ENCODE results near the gene ZNF804B.

ZNF804B gene

GRCh38 chr7:89264126-89264525 lies 504.6 kb downstream of the ZNF804B start:
- H3K4me3 ChIP-seq (ENCODE audit: low read depth, low read length), result no peak overlapping the region
- DNase-seq (ENCODE audit: low read depth), result no peak
- no peak for TF ChIP-seq MAX (IDR thresholded peaks at IDR 0.05; ENCODE audit: low read depth, low read length)
- TF ChIP-seq POLR2A (IDR thresholded peaks at IDR 0.05; ENCODE audit: extremely low read depth, insufficient read length), result no peak
- no peak for TF ChIP-seq MYC (IDR thresholded peaks at IDR 0.05; ENCODE audit: low read depth, low read length)
- TF ChIP-seq CTCF (IDR thresholded peaks at IDR 0.05; ENCODE audit: low read depth, low read length), result no peak

- TF ChIP-seq CTCF (IDR thresholded peaks at IDR 0.05; ENCODE audit: low read depth, low read length), result no peak
- TF ChIP-seq MYC (IDR thresholded peaks at IDR 0.05; ENCODE audit: low read depth, low read length), result no peak
- no peak for TF ChIP-seq POLR2A (IDR thresholded peaks at IDR 0.05; ENCODE audit: extremely low read depth, insufficient read length)
- no peak for TF ChIP-seq MAX (IDR thresholded peaks at IDR 0.05; ENCODE audit: low read depth, low read length)
- no peak for DNase-seq (ENCODE audit: low read depth)
- H3K4me3 ChIP-seq (ENCODE audit: low read depth, low read length), result no peak overlapping the region
Observed at GRCh38 chr7:89265631-89266030, 506.1 kb downstream of the ZNF804B start.

GRCh38 chr7:89283302-89283701 lies 523.8 kb downstream of the ZNF804B start:
- no peak for DNase-seq (ENCODE audit: low read depth)
- TF ChIP-seq MYC (IDR thresholded peaks at IDR 0.05; ENCODE audit: low read depth, low read length) (no peak), CTCF (IDR thresholded peaks at IDR 0.05; ENCODE audit: low read depth, low read length) (no peak), POLR2A (IDR thresholded peaks at IDR 0.05; ENCODE audit: extremely low read depth, insufficient read length) (no peak)
- H3K4me3 ChIP-seq (ENCODE audit: low read depth, low read length), result no peak overlapping the region

- no peak for DNase-seq (ENCODE audit: low read depth)
- no peak overlapping the region for H3K4me3 ChIP-seq (ENCODE audit: low read depth, low read length)
- TF ChIP-seq CTCF (IDR thresholded peaks at IDR 0.05; ENCODE audit: low read depth, low read length) (no peak), POLR2A (IDR thresholded peaks at IDR 0.05; ENCODE audit: extremely low read depth, insufficient read length) (no peak), MAX (IDR thresholded peaks at IDR 0.05; ENCODE audit: low read depth, low read length) (no peak), MYC (IDR thresholded peaks at IDR 0.05; ENCODE audit: low read depth, low read length) (no peak)
Observed at GRCh38 chr7:89308535-89308934, 549.0 kb downstream of the ZNF804B start.

GRCh38 chr7:89311886-89312285 lies 552.4 kb downstream of the ZNF804B start:
- no peak for DNase-seq (ENCODE audit: low read depth)
- TF ChIP-seq MYC (IDR thresholded peaks at IDR 0.05; ENCODE audit: low read depth, low read length) (no peak), MAX (IDR thresholded peaks at IDR 0.05; ENCODE audit: low read depth, low read length) (no peak), CTCF (IDR thresholded peaks at IDR 0.05; ENCODE audit: low read depth, low read length) (no peak), POLR2A (IDR thresholded peaks at IDR 0.05; ENCODE audit: extremely low read depth, insufficient read length) (no peak)
- no peak overlapping the region for H3K4me3 ChIP-seq (ENCODE audit: low read depth, low read length)

- DNase-seq (ENCODE audit: low read depth), result no peak
- TF ChIP-seq POLR2A (IDR thresholded peaks at IDR 0.05; ENCODE audit: extremely low read depth, insufficient read length) (no peak), CTCF (IDR thresholded peaks at IDR 0.05; ENCODE audit: low read depth, low read length) (no peak), MAX (IDR thresholded peaks at IDR 0.05; ENCODE audit: low read depth, low read length) (no peak), MYC (IDR thresholded peaks at IDR 0.05; ENCODE audit: low read depth, low read length) (no peak)
- no peak overlapping the region for H3K4me3 ChIP-seq (ENCODE audit: low read depth, low read length)
Observed at GRCh38 chr7:89312551-89312950, 553.1 kb downstream of the ZNF804B start.
